Fibroblast of mammary gland (primary cell): ENCODE data around the gene CMTM4.
"Not testable (repeated sequence)": the region's sequence is repeated elsewhere in the genome, so short reads cannot be mapped to it uniquely, and the experiment has no call there.

ENCODE experiments used
- DNase-seq: peaks from one replicate; pipeline ENCODE4 v3.0.0-alpha.2; 2010; ENCODE audit warnings: low read depth
- H3K4me3 ChIP-seq: 2 replicates; pipeline ENCODE4 v1.5.1; 2011; ENCODE audit warnings: low read depth, mild to moderate bottlenecking, low read length, moderate library complexity; ENCODE audit not compliant: control insufficient read depth
- TF ChIP-seq, protein P1 (sequence below): conservative IDR thresholded peaks from 2 replicates; pipeline ENCODE4 v1.5.1; 2011; ENCODE audit warnings: low read depth, low read length, inconsistent platforms; ENCODE audit not compliant: control insufficient read depth, insufficient read depth

The CMTM4 gene

DNA sequence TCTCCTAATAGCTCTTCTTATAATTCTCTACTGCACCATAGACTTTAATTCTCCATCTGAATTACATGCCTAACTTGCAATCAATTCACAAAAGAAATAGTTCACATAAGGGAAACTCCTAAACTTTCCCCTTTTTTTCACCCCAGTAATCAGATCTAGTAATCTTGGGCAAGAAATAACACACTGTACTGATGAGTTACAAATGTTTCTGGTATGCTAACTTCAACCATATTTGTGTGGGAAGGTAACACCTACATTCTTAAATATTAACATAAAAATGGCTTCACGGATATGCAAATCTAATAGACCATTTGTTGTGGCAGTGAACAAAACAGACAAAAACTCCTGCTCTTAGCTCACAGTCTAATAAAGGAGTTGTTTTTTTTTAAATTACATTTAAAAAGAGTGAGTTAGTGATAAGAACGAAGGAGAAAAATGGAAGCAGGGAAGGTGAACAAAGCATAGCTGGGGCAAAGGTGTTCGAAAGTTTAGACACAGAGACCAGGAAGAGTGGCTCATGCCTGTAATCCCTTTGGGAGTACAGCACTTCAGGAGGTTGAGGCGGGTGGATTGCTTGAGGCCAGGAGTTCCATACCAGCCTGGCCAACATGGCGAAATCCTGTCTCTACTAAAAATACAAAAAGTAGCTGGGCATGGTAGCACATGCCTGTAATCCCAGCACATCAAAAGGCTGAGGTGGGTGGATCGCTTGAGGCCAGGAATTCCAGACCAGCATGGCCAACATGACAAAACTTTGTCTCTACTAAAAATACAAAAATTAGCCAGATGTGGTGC, 57.3 kb downstream of the CMTM4 start:
- H3K4me3 ChIP-seq: no peak overlapping the region
- DNase-seq: no peak
- TF ChIP-seq, protein P1, sequence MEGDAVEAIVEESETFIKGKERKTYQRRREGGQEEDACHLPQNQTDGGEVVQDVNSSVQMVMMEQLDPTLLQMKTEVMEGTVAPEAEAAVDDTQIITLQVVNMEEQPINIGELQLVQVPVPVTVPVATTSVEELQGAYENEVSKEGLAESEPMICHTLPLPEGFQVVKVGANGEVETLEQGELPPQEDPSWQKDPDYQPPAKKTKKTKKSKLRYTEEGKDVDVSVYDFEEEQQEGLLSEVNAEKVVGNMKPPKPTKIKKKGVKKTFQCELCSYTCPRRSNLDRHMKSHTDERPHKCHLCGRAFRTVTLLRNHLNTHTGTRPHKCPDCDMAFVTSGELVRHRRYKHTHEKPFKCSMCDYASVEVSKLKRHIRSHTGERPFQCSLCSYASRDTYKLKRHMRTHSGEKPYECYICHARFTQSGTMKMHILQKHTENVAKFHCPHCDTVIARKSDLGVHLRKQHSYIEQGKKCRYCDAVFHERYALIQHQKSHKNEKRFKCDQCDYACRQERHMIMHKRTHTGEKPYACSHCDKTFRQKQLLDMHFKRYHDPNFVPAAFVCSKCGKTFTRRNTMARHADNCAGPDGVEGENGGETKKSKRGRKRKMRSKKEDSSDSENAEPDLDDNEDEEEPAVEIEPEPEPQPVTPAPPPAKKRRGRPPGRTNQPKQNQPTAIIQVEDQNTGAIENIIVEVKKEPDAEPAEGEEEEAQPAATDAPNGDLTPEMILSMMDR: no peak

DNA sequence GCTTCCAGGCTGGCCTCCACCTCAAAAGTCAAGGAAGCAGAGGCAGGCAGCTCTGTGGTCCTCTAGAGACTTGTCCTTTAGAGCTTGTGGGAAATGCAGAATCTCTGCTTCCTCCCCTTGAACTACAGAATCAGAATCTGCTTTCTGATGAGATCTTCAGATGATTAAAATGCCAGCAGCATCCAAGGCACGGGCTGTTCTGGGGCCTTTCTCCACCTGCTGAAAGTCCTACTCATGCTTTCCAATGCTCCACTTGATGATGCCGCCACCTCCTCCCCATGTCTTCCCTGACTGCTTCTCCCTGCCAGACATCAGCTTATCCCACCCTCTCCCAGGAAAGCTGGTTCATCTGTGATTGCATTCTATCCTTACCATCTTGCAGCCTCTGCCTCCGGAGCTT, 58.7 kb downstream of the CMTM4 start:
- no peak overlapping the region for H3K4me3 ChIP-seq
- TF ChIP-seq, protein P1: no peak
- no peak for DNase-seq

DNA sequence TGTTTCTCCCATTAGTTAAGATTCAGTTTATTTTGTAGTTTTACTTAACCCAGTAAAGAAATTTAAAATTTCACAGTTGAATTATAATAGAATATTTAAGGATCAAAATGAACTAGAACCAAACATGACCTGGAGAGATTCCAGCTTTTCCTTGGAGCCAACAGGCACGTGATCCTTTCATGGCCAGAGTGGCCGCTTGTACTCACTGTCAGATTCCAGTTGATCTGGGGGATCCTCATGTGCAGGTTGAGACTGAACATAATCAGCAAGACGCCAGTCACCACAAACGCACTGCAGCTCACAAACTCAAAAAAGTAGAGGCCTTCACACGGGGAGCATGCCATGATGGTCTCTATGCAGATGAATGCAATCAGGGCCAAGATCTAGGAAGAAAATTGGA, 60.3 kb downstream of the CMTM4 start:
- no peak for DNase-seq
- TF ChIP-seq, protein P1: no peak
- H3K4me3 ChIP-seq: no peak overlapping the region

DNA sequence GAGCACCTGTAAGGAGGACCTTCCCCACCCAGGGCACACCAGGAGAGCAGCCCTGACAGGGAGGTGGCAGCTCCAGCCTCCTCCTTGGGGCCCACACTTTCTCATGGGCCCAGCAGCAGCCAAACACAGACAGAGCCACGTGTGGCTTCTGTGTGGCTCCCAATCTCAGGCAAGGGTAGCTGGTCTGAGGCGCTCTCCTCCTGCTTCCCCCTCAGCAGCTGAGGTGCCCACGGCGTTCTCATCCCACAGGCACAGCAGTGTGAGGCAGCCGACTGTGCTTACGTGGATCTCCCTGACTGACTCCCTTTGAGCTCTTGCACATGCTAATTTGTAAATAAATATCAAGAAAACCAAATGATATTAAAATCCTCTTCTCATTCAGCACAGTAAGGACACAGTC, 61.1 kb downstream of the CMTM4 start:
- TF ChIP-seq, protein P1: no peak
- DNase-seq: no peak
- H3K4me3 ChIP-seq: no peak overlapping the region

DNA sequence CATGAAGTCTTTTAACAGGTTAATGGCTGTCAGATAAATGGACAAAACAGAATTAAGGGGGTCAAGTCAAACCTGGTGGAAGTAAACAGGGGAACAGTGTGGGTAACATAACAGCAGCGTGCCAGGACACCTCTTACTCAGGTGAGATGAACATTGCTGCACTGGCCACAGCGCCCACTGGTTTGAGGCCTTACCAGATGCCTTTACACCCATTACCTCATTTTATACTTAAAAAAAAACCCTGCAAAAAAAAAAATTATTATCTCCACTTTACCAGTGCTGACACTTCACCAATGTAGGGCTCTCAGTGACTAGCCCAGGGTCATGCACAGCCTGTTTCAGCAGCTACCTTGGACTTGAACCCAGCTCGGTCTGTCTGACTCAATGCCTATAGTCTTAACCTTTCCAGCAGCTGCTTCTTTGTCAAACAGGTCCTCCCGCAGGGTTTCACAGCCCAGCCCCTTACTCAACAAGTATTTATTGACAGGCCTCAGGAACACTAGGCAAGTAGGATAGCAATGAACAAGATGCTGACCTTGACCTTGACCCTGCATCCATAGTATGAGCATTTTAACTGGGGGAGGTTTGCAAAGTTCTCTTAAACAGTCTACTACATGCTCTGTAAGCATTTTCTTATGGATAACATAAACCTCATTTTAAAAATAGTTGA, 61.9 kb downstream of the CMTM4 start:
- no peak overlapping the region for H3K4me3 ChIP-seq
- TF ChIP-seq, protein P1: no peak
- no peak for DNase-seq

DNA sequence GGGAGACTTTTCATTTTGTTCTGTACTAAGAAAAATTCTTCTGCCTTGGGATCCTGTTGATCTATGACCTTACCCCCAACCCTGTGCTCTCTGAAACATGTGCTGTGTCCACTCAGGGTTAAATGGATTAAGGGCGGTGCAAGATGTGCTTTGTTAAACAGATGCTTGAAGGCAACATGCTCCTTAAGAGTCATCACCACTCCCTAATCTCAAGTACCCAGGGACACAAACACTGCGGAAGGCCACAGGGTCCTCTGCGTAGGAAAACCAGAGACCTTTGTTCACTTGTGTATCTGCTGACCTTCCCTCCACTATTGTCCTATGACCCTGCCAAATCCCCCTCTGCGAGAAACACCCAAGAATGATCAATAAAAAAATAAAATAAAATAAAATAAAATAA, 65.0 kb downstream of the CMTM4 start:
- not testable (repeated sequence) for H3K4me3 ChIP-seq, DNase-seq

DNA sequence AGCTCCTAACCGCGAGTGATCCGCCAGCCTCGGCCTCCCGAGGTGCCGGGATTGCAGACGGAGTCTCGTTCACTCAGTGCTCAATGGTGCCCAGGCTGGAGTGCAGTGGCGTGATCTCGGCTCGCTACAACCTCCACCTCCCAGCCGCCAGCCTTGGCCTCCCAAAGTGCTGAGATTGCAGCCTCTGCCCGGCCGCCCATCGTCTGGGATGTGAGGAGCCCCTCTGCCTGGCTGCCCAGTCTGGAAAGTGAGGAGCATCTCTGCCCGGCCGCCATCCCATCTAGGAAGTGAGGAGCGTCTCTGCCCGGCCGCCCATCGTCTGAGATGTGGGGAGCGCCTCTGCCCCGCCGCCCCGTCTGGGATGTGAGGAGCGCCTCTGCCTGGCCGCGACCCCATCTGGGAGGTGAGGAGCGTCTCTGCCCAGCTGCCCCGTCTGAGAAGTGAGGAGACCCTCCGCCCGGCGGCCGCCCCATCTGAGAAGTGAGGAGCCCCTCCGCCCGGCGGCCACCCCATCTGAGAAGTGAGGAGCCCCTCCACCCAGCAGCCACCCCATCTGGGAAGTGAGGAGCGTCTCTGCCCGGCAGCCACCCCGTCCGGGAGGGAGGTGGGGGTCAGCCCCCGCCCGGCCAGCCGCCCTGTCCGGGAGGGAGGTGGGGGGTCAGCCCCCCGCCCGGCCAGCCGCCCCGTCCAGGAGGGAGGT, 65.8 kb downstream of the CMTM4 start:
- not testable (repeated sequence) for H3K4me3 ChIP-seq

More for the DNA sequence above, 65.8 kb downstream of the CMTM4 start:
- DNase-seq: not testable (repeated sequence)
